VCaP (cell line): ENCODE data around the gene CD1C.
"Not testable (repeated sequence)": the region's sequence is repeated elsewhere in the genome, so short reads cannot be mapped to it uniquely, and the experiment has no call there.

Source experiments
- H3K27ac ChIP-seq: fragments of 450-650 bp; 2 replicates; pipeline ENCODE4 v1.5.1; 2017
- CTCF ChIP-seq: fragments of 450-650 bp; conservative IDR thresholded peaks from 2 replicates; pipeline ENCODE4 v1.5.1; 2017; ENCODE audit warnings: mild to moderate bottlenecking, moderate library complexity

CD1C gene

GRCh38 chr1:158333405-158334155 lies 43.9 kb downstream of the CD1C start:
- no peak overlapping the region for H3K27ac ChIP-seq
- no peak for TF ChIP-seq CTCF

GRCh38 chr1:158334526-158335212 lies 44.9 kb downstream of the CD1C start:
- no peak overlapping the region for H3K27ac ChIP-seq
- TF ChIP-seq CTCF, result no peak

- no peak overlapping the region for H3K27ac ChIP-seq
- TF ChIP-seq CTCF, result no peak
Observed at GRCh38 chr1:158335213-158335532, 45.5 kb downstream of the CD1C start.

GRCh38 chr1:158336413-158336812 lies 46.7 kb downstream of the CD1C start:
- H3K27ac ChIP-seq, result not testable (repeated sequence)
